Thoracic aorta (tissue), 2 donors: ENCODE results near the gene DDI2. TPM values are rescaled to one million over a fixed set of nuclear protein-coding genes. Genes with fewer than 3 reads are reported as not detected.

Experiments used
- ATAC-seq: fragments of 150-250 bp; one replicate; pipeline ENCODE4 v1.8.0; 2017; ENCODE audit warnings: low read depth; ENCODE audit not compliant: insufficient number of reproducible peaks, low FRiP score
- DNase-seq: peaks from one replicate; pipeline ENCODE4 v3.0.0-alpha.2; 2020; ENCODE audit warnings: low spot score
- H3K27ac ChIP-seq, 2 donors: fragments of 200-600 bp; sonication (generic); 1 replicate in 1 of 2; 2 replicates in 1 of 2; pipeline ENCODE4 v1.5.1; 2016; ENCODE audit warnings: mild to moderate bottlenecking in 2 of 2, moderate library complexity in 2 of 2
- H3K27me3 ChIP-seq: fragments of 200-600 bp; sonication (generic); replicated peaks from 2 replicates; pipeline ENCODE4 v1.6.0; 2016; ENCODE audit warnings: mild to moderate bottlenecking; ENCODE audit not compliant: insufficient read depth
- H3K36me3 ChIP-seq: fragments of 200-600 bp; sonication (generic); one replicate; pipeline ENCODE4 v1.5.1; 2016
- H3K4me1 ChIP-seq, 2 donors: fragments of 200-600 bp; sonication (generic); 1 replicate in 1 of 2; 2 replicates in 1 of 2; pipeline versions ENCODE4 v1.5.1 to v1.6.0; 2016; ENCODE audit warnings: low read depth in 2 of 2, mild to moderate bottlenecking in 1 of 2; ENCODE audit not compliant: control insufficient read depth in 1 of 2
- H3K4me3 ChIP-seq: fragments of 200-600 bp; sonication (generic); 2 replicates; pipeline ENCODE4 v1.5.1; 2016; ENCODE audit warnings: mild to moderate bottlenecking
- H3K9me3 ChIP-seq: fragments of 200-600 bp; sonication (generic); 2 replicates; pipeline ENCODE4 v1.5.1; 2016
- total RNA-seq, 2 donors: library from RNA; depleted of rRNA; stranded (reverse); fragments of >200 nt; gene quantifications; one replicate each; pipeline versions ENCODE4 v1.1.0 to v1.2.3, GENCODE V29; 2016
- TF ChIP-seq, protein P1 (sequence below): fragments of 200-600 bp; sonication (generic); IDR thresholded peaks from one replicate; pipeline ENCODE4 v1.5.1; 2019; ENCODE audit warnings: antibody characterized with exemption

The DDI2 gene
- total RNA-seq, 2 donors from 2014 or later = 19.6 to 37.5 TPM

DNA sequence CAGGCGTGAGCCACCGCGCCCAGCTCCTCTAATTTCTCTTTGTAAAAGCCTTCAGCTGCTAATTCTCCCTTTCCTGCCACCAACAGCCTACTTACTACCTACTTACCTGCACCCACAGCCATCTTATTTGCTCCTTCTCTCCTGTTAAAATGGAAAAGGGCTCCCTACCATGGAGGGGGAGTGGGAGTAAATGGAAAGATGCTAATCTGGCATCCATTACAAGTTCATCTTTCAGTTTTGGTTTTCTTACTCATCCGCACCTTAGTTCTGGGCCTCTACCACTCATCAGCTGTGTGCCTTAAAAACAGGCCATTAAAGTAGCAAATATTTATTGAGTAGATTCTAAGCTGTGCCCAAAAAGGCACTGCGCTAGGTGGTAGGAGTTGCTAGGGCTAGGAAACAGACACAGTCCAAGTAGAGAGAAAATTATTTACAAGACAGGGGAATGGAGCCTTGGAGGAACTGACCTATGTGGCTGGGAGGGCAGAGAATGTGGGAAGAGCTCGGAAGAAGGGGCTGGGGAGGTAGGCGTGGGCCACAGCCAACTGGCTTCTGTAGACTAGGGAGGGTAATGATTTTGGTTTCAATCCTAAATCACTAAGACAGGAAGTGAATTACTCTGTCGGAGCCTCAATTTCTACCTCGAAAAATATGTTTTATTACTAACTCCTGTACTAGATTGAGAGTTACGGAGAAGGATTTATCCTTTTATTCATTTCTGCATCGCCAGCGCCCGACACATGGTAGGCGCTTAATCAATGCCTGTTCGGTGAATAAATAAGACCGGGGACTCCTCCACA is 685 bp upstream of the DDI2 start:
- peak overlapping the region; percentile 86 to 91 for H3K27ac ChIP-seq
- DNase-seq = no peak
- TF ChIP-seq, protein P1, sequence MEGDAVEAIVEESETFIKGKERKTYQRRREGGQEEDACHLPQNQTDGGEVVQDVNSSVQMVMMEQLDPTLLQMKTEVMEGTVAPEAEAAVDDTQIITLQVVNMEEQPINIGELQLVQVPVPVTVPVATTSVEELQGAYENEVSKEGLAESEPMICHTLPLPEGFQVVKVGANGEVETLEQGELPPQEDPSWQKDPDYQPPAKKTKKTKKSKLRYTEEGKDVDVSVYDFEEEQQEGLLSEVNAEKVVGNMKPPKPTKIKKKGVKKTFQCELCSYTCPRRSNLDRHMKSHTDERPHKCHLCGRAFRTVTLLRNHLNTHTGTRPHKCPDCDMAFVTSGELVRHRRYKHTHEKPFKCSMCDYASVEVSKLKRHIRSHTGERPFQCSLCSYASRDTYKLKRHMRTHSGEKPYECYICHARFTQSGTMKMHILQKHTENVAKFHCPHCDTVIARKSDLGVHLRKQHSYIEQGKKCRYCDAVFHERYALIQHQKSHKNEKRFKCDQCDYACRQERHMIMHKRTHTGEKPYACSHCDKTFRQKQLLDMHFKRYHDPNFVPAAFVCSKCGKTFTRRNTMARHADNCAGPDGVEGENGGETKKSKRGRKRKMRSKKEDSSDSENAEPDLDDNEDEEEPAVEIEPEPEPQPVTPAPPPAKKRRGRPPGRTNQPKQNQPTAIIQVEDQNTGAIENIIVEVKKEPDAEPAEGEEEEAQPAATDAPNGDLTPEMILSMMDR = no peak

DNA sequence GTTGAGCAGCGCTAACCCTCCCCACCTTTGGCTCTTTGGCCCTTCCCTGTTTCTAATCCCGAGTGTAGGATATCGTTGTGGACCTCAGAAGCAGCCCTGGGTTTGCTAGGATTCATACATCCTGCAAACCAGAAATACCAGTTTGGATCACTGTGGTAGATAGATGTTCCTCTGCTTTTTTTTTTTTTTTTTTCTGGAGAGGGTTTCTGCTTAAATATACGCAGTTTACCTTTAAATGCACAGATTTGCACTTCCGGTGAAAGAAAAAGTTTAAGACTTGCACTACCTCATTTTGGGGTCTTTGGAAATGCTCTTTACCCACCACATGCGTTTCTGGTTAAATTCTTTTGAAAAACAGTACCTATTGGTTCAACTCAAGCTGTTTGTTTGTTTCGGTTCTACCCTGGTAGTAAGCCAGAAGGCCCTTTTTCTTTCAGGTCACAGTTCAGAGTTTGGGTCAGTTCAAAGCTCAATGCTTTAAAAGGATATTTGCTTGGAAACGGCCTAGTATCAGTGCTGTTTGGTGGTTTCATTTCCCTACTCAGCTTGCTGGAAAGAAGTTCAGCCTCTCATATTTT is 908 bp downstream of the DDI2 start:
- H3K36me3 ChIP-seq = no peaks in the 10 kb centered on the region
- H3K27ac ChIP-seq = peak overlapping the region; percentile 91 to 93
- peaks cover 20 to 39% of the 10 kb centered on the region in 2 donors for H3K4me1 ChIP-seq
- ATAC-seq (no peak), DNase-seq (no peak)
- TF ChIP-seq, protein P1 = no peak
- no peaks in the 10 kb centered on the region for H3K27me3 ChIP-seq
- H3K4me3 ChIP-seq = peak overlapping the region; percentile 87
- no peaks in the 10 kb centered on the region for H3K9me3 ChIP-seq

More for the DNA sequence above, 685 bp upstream of the DDI2 start:
- Histone ChIP-seq H3K36me3 (no peaks in the 10 kb centered on the region), H3K4me3 (peak overlapping the region; percentile 87), H3K4me1 (peaks cover 20 to 39% of the 10 kb centered on the region in 2 donors), H3K9me3 (no peaks in the 10 kb centered on the region), H3K27me3 (no peaks in the 10 kb centered on the region)
- no peak for ATAC-seq

DNA sequence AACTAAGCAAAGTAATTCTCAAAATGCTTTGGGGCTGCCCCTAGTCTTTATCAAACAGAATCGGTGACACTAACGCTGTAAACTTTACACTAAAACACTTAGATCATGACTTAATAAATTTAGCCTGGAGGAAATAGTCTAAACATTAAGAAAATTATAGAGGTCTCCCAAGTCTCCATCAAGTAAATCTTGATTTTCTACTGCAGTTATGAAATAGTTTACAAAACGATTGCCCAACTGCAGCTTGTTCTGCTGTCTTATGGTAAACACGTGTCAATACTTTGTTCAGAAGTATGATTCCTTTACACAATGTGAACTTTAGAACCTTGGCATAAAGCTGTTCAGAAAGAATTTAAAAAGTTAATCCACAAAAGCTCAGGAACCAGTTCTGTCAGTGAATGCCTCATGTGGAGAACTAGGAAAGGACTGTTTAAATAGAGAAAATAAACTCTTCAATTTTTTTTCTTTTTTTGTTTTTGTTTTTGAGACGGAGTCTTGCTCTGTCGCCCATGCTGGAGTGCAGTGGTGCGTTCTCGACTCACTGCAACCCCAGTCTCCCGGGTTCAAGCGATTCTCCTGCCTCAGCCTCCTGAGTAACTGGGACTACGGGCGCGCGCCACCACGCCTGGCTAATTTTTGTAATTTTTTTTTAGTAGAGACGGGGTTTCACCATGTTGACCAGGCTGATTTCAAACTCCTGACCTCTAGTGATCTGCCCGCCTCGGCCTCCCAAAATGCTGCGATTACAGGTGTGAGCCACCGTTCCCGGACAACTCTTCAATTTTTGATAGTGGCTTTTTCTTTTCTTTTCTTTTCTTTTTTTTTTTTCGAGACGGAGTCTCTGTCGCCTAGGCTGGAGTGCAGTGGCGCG is 1.6 kb downstream of the DDI2 start:
- H3K27me3 ChIP-seq = no peaks in the 10 kb centered on the region
- no peak for DNase-seq
- peak overlapping the region; percentile 87 for H3K4me3 ChIP-seq
- H3K4me1 ChIP-seq = peaks cover 20 to 40% of the 10 kb centered on the region in 2 donors
- TF ChIP-seq, protein P1 = no peak
- H3K9me3 ChIP-seq = no peaks in the 10 kb centered on the region
- ATAC-seq = no peak
- H3K36me3 ChIP-seq = no peaks in the 10 kb centered on the region
- peak overlapping the region; percentile 91 to 93 for H3K27ac ChIP-seq

DNA sequence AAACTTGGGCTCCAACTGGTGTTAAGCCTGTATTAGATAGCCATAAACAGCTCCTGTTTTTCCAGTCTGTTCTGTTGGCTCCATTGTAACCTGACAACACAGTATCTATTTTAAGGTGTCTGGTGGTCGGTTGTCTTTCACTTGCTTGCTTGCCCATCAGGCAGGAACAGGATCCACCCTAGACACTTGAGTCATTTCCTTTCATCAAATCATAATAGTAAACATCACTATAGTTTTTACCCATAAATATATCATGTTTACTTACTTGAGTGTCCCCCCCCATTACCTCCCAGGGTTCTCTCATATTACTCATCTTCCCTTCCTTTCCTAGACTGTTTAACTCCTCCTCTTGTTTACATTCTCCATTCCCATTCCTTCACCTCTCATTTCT is 2.9 kb downstream of the DDI2 start:
- H3K27ac ChIP-seq = no peak overlapping the region
- H3K9me3 ChIP-seq = no peaks in the 10 kb centered on the region
- no peaks in the 10 kb centered on the region for H3K36me3 ChIP-seq
- peaks cover 20 to 53% of the 10 kb centered on the region in 2 donors for H3K4me1 ChIP-seq
- no peaks in the 10 kb centered on the region for H3K27me3 ChIP-seq
- ATAC-seq (no peak), DNase-seq (no peak)
- TF ChIP-seq, protein P1 = no peak
- H3K4me3 ChIP-seq = no peak overlapping the region
